ENCODE data around the gene ZBTB3. TPM values are rescaled to one million over a fixed set of nuclear protein-coding genes. Genes with fewer than 3 reads are reported as not detected.

The ZBTB3 gene
- total and polyA plus RNA-seq, 2 of the 13 experiments (the other 11 are each of a cell fraction or from before 2014, with no cell fraction given), result 3.4 to 5.2 TPM

DNA sequence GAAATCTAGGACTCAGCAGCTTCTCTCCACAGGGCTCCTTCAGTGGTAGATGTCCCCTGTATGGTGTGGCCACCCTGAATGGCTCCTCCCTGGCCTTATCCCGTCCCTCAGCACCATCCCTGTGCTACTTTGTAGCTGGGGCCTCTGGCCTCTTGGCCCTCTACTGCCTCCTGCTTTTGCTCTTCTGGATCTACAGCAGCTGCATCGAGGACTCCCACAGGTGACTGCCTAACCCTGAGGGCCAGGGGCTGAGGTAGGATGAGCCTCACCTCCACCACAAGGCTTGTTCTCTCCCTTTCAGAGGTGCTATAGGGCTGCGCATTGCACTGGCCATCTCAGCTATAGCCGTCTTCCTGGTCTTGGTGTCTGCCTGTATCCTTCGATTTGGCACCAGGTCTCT is 35.0 kb upstream of the ZBTB3 start (continued):
- TF ChIP-seq, protein P1, sequence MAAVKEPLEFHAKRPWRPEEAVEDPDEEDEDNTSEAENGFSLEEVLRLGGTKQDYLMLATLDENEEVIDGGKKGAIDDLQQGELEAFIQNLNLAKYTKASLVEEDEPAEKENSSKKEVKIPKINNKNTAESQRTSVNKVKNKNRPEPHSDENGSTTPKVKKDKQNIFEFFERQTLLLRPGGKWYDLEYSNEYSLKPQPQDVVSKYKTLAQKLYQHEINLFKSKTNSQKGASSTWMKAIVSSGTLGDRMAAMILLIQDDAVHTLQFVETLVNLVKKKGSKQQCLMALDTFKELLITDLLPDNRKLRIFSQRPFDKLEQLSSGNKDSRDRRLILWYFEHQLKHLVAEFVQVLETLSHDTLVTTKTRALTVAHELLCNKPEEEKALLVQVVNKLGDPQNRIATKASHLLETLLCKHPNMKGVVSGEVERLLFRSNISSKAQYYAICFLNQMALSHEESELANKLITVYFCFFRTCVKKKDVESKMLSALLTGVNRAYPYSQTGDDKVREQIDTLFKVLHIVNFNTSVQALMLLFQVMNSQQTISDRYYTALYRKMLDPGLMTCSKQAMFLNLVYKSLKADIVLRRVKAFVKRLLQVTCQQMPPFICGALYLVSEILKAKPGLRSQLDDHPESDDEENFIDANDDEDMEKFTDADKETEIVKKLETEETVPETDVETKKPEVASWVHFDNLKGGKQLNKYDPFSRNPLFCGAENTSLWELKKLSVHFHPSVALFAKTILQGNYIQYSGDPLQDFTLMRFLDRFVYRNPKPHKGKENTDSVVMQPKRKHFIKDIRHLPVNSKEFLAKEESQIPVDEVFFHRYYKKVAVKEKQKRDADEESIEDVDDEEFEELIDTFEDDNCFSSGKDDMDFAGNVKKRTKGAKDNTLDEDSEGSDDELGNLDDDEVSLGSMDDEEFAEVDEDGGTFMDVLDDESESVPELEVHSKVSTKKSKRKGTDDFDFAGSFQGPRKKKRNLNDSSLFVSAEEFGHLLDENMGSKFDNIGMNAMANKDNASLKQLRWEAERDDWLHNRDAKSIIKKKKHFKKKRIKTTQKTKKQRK (IDR thresholded peaks at IDR 0.05; ENCODE audit: low read length), result no peak
- TF ChIP-seq FOSL1 (CRISPR knock-in tag; IDR thresholded peaks at IDR 0.05; ENCODE audit: borderline replicate concordance) (no peak), ASH2L (IDR thresholded peaks at IDR 0.05; ENCODE audit: insufficient read length, low read depth, low read length) (no peak), PAWR (CRISPR knock-in tag; IDR thresholded peaks at IDR 0.05; ENCODE audit: borderline replicate concordance) (no peak), NKX3-1 (CRISPR knock-in tag; IDR thresholded peaks at IDR 0.05) (no peak), POLR2AphosphoS5 (IDR thresholded peaks at IDR 0.05; ENCODE audit: low read depth, low read length) (0 out of 2 replicates have a peak, but pooled peaks have one; percentile 18), MIXL1 (CRISPR knock-in tag; IDR thresholded peaks at IDR 0.05) (no peak), ZC3H13 (CRISPR knock-in tag; IDR thresholded peaks at IDR 0.05) (peak; percentile 6; the same call in 1 of the 2 replicates), RARG (CRISPR knock-in tag; IDR thresholded peaks at IDR 0.05; ENCODE audit: low read depth) (no peak), ZFY (CRISPR knock-in tag; IDR thresholded peaks at IDR 0.05) (no peak)
- TF ChIP-seq, protein P2, sequence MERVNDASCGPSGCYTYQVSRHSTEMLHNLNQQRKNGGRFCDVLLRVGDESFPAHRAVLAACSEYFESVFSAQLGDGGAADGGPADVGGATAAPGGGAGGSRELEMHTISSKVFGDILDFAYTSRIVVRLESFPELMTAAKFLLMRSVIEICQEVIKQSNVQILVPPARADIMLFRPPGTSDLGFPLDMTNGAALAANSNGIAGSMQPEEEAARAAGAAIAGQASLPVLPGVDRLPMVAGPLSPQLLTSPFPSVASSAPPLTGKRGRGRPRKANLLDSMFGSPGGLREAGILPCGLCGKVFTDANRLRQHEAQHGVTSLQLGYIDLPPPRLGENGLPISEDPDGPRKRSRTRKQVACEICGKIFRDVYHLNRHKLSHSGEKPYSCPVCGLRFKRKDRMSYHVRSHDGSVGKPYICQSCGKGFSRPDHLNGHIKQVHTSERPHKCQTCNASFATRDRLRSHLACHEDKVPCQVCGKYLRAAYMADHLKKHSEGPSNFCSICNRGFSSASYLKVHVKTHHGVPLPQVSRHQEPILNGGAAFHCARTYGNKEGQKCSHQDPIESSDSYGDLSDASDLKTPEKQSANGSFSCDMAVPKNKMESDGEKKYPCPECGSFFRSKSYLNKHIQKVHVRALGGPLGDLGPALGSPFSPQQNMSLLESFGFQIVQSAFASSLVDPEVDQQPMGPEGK (CRISPR knock-in tag; IDR thresholded peaks at IDR 0.05), result no peak
- TF ChIP-seq, protein P3, sequence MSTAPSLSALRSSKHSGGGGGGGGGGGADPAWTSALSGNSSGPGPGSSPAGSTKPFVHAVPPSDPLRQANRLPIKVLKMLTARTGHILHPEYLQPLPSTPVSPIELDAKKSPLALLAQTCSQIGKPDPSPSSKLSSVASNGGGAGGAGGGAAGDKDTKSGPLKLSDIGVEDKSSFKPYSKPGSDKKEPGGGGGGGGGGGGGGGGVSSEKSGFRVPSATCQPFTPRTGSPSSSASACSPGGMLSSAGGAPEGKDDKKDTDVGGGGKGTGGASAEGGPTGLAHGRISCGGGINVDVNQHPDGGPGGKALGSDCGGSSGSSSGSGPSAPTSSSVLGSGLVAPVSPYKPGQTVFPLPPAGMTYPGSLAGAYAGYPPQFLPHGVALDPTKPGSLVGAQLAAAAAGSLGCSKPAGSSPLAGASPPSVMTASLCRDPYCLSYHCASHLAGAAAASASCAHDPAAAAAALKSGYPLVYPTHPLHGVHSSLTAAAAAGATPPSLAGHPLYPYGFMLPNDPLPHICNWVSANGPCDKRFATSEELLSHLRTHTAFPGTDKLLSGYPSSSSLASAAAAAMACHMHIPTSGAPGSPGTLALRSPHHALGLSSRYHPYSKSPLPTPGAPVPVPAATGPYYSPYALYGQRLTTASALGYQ (CRISPR knock-in tag; IDR thresholded peaks at IDR 0.05), result no peak
